Activated CD4-positive, alpha-beta T cell treated with anti-CD3 and anti-CD28 coated beads, Interleukin-2, amount 10 ng/mL, durations not matched to agents 7 days and 5 days (primary cell): ENCODE data around the gene MDGA2. TPM values are rescaled to one million over a fixed set of nuclear protein-coding genes. Genes with fewer than 3 reads are reported as not detected.

Experiments
- CTCF ChIA-PET: fragments of 350-600 bp; sonication (Branson Sonifier 250); formaldehyde crosslinking; loops from one replicate; lab custom pipeline; 2021; ENCODE audit warnings: antibody characterized with exemption; lab: Charles Lee
- POLR2A ChIA-PET: fragments of 350-600 bp; sonication (Branson Sonifier 250); formaldehyde crosslinking; loops from one replicate; lab custom pipeline; 2021; ENCODE audit warnings: antibody characterized with exemption; lab: Charles Lee
- DNase-seq: peaks from one replicate; pipeline ENCODE4 v3.0.0-alpha.2; 2020
- H3K27ac Mint-ChIP-seq: one replicate; pipeline ENCODE4 v1.8.0; 2021; ENCODE audit warnings: mild to moderate bottlenecking, moderate library complexity, mixed read lengths
- H3K27me3 Mint-ChIP-seq: one replicate; pipeline ENCODE4 v1.8.0; 2021; ENCODE audit warnings: mixed read lengths
- H3K36me3 Mint-ChIP-seq: one replicate; pipeline ENCODE4 v1.8.0; 2021; ENCODE audit warnings: low read depth, mixed read lengths
- H3K4me1 Mint-ChIP-seq: one replicate; pipeline ENCODE4 v1.8.0; 2021; ENCODE audit warnings: mixed read lengths
- H3K4me3 Mint-ChIP-seq: one replicate; pipeline ENCODE4 v1.8.0; 2021; ENCODE audit warnings: mild to moderate bottlenecking, moderate library complexity, mixed read lengths
- H3K9me3 Mint-ChIP-seq: one replicate; pipeline ENCODE4 v1.8.0; 2021; ENCODE audit warnings: mixed read lengths
- total RNA-seq, 2 experiments: library from RNA; stranded (reverse); gene quantifications; one replicate each; pipeline ENCODE4 v1.2.3, GENCODE V29; 2021

Gene MDGA2
- total RNA-seq, 2 experiments from 2014 or later = not detected

DNA sequence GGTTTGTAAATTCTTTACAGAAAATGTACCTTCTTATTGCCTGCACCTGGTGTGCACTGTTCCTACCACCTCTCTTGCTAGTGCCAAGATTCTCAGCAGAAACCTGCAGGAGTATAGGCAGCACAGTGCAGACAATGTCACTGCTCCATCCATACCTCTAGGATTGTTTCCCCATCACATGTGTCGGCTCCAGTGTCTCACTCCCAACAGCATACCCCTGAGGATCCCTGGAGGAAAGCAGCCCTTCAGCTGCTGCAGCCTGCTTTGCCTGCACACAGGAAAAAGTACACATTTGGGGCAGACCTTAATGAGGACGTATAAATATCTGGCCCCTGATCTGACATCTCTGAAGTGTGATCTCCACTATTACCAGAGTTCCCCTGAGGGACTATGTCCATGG, 235.5 kb downstream of the MDGA2 start:
- ChIA-PET CTCF (no interaction called here), POLR2A (no interaction called here)
- H3K36me3 Mint-ChIP-seq = no peaks in the 10 kb centered on the region
- DNase-seq = no peak
- no peaks in the 10 kb centered on the region for H3K4me1 Mint-ChIP-seq
- H3K27me3 Mint-ChIP-seq = no peaks in the 10 kb centered on the region
- H3K27ac Mint-ChIP-seq = no peak overlapping the region
- no peaks in the 10 kb centered on the region for H3K9me3 Mint-ChIP-seq
- H3K4me3 Mint-ChIP-seq = no peak overlapping the region

DNA sequence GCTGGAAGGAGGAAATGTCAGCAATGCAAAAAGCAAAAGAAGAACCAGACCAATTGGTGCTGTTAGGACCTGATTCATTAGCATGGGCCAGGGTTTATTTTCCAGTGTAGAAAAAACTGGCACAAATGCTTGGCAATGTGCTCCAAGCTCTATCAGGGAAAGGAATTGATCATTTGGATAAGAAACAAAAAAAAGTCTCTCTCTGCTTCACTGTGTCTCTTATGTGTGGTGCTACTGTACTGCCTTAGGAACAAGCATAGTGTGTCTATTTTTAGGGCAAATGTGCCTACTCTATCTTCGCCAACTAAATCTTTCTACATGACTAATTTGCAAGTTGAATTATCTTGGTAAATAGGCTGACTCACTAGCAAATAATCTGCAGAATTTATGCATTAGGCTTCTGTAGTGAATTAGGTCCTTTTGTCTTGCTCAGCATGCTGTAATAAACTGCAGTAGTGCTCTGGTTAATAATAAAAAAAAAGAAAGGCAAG, 236.7 kb downstream of the MDGA2 start:
- H3K27me3 Mint-ChIP-seq = no peaks in the 10 kb centered on the region
- DNase-seq = no peak
- H3K36me3 Mint-ChIP-seq = no peaks in the 10 kb centered on the region
- POLR2A ChIA-PET = no interaction called here
- no peak overlapping the region for H3K27ac Mint-ChIP-seq
- CTCF ChIA-PET = no interaction called here
- H3K4me3 Mint-ChIP-seq = no peak overlapping the region
- no peaks in the 10 kb centered on the region for H3K4me1 Mint-ChIP-seq
- H3K9me3 Mint-ChIP-seq = no peaks in the 10 kb centered on the region

DNA sequence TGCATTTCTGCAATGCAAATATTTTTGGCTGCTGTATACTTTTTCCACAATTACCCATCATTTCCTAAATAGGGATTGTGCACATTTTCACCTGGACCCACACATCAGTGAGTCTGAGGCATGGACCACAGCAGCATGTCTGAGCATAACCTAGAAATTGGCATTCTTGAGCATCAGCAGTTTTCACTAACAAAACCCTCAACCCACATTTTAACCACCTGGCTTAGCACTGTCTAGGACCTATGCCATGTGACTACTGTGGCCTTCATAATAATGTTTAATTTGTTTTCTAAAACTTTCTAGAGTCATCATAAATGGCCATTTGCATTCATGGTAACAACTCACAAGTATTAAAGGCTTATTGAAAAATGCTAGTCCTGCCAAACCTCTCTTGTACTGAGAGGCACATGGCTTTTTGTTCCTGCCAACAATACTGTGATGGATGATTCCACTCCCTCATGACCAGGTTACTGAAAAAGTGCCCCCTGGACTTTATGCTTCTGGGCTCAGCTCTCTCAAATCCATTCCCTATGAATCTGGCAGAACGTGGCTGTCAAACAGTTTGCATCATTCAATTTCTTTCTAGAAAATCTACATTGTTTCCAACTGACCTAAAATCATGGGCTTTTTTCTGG, 240.0 kb downstream of the MDGA2 start:
- Mint-ChIP-seq H3K4me1 (no peaks in the 10 kb centered on the region), H3K4me3 (no peak overlapping the region), H3K27ac (no peak overlapping the region), H3K36me3 (no peaks in the 10 kb centered on the region), H3K9me3 (no peaks in the 10 kb centered on the region), H3K27me3 (no peaks in the 10 kb centered on the region)
- no peak for DNase-seq
- ChIA-PET CTCF (no interaction called here), POLR2A (no interaction called here)

DNA sequence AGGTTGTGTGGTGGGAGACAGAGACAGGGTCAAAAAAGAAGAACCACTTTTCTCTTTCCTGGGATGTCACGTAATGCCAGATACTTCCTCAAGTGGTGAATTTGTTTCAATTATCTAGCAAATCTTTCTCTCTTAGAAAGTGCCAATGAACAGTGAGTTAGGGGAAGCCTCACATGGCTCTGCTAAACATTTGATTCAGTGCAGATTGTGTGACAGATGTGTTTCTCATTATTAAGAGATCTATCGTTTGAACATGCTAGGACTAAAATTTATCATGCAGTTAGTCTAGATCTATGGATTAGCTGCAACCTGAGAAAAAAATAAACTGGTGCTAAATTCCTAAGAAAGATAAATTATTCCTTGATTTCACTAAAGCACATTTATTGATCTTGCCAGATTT, 247.8 kb downstream of the MDGA2 start:
- CTCF ChIA-PET = no interaction called here
- no peak overlapping the region for H3K4me3 Mint-ChIP-seq
- H3K27ac Mint-ChIP-seq = no peak overlapping the region
- POLR2A ChIA-PET = no interaction called here
- H3K4me1 Mint-ChIP-seq = no peaks in the 10 kb centered on the region
- H3K36me3 Mint-ChIP-seq = no peaks in the 10 kb centered on the region
- no peaks in the 10 kb centered on the region for H3K27me3 Mint-ChIP-seq
- H3K9me3 Mint-ChIP-seq = no peaks in the 10 kb centered on the region
- no peak for DNase-seq

DNA sequence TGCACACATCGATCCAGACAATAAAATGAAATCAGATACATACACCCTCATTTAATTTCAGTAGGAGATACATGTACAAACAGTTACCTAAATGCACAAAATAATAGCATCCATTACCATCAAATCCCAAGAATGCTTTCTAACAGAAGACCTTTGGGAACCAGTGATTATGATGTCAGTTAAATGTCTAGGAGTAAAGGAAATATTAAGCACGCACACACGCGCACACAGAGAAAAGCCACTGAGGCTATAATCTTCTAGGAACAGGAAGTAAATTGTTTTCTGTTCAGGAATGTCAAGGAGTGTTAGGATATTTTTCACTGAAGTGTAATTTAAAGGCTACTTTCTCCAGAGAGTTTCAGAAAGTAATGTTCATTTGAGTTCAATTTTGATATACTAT, 250.1 kb downstream of the MDGA2 start:
- Mint-ChIP-seq H3K36me3 (no peaks in the 10 kb centered on the region), H3K27ac (no peak overlapping the region), H3K4me1 (no peaks in the 10 kb centered on the region), H3K9me3 (no peaks in the 10 kb centered on the region), H3K4me3 (no peak overlapping the region), H3K27me3 (no peaks in the 10 kb centered on the region)
- POLR2A ChIA-PET = no interaction called here
- CTCF ChIA-PET = no interaction called here
- DNase-seq = no peak

DNA sequence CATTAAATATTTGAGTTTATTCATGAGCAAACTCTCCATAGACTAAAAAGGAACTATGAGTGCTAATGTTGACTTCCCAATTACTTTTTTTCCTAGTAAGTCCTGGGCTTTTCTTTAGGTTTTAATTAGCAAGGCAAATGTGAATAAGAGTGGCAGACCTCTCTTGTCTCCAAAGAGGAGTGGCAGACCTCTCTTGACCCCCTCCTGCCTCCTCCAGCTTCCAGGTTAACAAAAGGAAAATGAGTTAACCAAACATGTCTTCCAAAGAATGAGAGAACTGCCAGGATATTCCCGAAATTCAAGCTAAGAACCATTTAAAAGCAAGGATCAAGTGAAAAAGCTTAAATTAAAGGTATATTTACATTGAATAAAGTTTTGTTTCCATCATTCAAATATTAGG, 253.2 kb downstream of the MDGA2 start:
- H3K9me3 Mint-ChIP-seq = no peaks in the 10 kb centered on the region
- no peaks in the 10 kb centered on the region for H3K27me3 Mint-ChIP-seq
- H3K27ac Mint-ChIP-seq = no peak overlapping the region
- no peaks in the 10 kb centered on the region for H3K36me3 Mint-ChIP-seq
- CTCF ChIA-PET = no interaction called here
- DNase-seq = no peak
- H3K4me3 Mint-ChIP-seq = no peak overlapping the region
- H3K4me1 Mint-ChIP-seq = no peaks in the 10 kb centered on the region
- POLR2A ChIA-PET = no interaction called here

DNA sequence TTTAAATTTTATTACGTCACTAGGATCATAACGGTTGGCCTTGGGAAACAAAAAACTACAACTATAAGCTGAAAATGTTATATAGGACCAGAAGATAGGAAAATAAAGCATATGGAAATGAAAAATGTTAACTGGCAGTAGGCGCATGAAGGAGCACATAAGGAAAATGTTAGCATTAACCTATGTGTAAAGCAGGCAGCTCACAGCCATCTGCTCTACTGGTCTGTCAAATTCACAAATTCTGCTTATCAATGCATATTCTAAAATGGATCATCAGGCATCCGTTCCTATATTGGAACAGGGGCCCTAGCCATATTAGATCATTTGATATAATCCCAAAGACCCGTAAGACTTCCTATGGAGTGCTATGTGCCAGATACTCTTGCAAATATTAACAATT, 263.9 kb downstream of the MDGA2 start:
- H3K4me1 Mint-ChIP-seq = no peaks in the 10 kb centered on the region
- POLR2A ChIA-PET = no interaction called here
- no peaks in the 10 kb centered on the region for H3K27me3 Mint-ChIP-seq
- CTCF ChIA-PET = no interaction called here
- H3K9me3 Mint-ChIP-seq = peaks cover 3% of the 10 kb centered on the region
- DNase-seq = no peak
- H3K4me3 Mint-ChIP-seq = no peak overlapping the region
- no peak overlapping the region for H3K27ac Mint-ChIP-seq
- no peaks in the 10 kb centered on the region for H3K36me3 Mint-ChIP-seq

DNA sequence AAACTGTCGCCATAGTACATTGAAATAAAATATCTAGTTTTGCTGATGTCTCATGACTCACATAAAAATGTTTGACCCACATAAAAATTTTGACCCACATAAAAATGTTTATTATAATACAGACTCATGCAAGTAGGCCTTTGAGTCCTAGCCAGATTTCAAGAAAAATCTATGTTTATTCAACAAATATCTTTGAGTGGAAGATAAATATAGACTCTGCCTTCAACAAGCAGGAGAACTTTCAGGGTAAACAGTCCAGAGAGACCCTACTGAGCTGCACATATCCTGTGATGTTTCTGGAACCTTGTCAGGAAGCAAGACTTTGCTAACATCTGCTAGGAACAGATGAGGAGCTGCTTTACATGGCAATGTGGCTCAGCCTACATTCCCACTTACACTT, 283.1 kb downstream of the MDGA2 start:
- Mint-ChIP-seq H3K27ac (no peak overlapping the region), H3K4me1 (no peaks in the 10 kb centered on the region), H3K4me3 (no peak overlapping the region), H3K36me3 (no peaks in the 10 kb centered on the region), H3K9me3 (no peaks in the 10 kb centered on the region), H3K27me3 (no peaks in the 10 kb centered on the region)
- CTCF ChIA-PET = no interaction called here
- POLR2A ChIA-PET = no interaction called here
- no peak for DNase-seq

DNA sequence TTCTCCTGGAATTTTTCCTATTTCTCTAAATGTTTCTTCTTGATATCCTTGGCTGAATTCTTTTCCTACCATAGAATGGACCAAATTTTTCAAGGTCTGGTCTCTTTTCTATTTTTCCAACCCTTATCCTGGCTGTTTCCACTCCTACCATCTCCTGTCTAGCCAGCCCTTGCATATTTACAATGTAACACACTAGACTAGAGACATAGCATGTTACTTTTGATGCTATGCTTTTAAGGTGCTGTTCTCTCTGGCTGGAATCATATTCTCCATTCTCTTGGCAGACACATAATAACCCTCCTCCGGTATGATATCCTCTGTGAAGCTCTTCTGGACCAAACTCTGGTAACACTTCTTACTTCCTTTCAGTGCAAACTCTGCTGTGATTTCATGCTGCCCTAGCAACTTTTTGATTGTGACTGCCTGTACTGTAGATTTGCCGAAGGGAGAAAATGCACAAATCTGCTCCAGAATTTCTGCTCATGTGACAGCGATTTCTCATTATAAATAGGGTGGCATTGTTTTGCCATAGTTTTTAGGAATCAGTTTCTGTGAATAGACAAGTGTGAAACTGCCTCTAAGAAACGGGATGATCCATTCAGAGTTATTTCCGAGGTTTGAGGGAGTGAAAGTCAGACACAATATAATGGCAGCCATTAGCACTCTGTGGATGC, 284.4 kb downstream of the MDGA2 start:
- H3K9me3 Mint-ChIP-seq = no peaks in the 10 kb centered on the region
- H3K27ac Mint-ChIP-seq = no peak overlapping the region
- H3K27me3 Mint-ChIP-seq = no peaks in the 10 kb centered on the region
- no peak overlapping the region for H3K4me3 Mint-ChIP-seq
- H3K4me1 Mint-ChIP-seq = no peaks in the 10 kb centered on the region
- no peak for DNase-seq
- POLR2A ChIA-PET = no interaction called here
- H3K36me3 Mint-ChIP-seq = no peaks in the 10 kb centered on the region
- CTCF ChIA-PET = no interaction called here

DNA sequence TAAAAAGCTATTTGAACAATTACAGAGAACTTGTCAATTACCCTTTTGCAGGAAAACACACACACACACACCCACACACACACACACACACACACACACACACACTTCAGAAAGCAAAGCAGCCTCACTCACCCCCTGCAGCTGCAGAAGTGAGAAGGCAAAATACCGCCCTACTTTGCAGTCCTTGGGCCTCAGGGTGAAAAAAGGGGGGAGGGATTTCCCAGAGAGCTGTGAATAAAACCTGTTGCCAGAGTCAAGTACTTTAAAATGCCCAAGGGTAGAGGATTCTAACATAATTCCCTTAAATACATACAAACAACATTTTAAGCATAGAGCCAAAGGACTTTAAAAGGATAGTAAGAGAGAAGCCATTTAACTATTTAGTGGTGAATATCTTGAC, 285.9 kb downstream of the MDGA2 start:
- H3K4me3 Mint-ChIP-seq = no peak overlapping the region

DNA sequence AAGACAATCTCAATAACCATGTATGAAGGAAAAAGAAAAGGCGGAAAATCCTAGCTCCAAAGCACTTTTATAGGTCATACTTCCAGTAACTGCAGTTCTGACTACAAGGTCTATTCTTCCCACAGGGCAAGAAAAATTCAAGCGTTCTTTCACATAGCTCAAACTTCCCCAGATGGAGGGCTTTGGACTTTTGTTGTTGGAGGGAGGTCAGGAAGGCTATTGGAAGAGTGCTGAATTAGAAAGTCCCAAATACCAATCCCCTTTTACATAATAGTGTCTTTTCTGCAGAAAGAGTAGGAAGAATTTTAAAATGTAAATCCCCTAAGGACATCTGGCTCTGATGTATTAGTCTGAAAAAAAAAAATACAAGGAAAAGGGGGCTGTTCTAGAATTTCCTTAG, 309.4 kb downstream of the MDGA2 start:
- Mint-ChIP-seq H3K27ac (no peak overlapping the region), H3K36me3 (no peaks in the 10 kb centered on the region), H3K9me3 (no peaks in the 10 kb centered on the region), H3K27me3 (no peaks in the 10 kb centered on the region), H3K4me1 (no peaks in the 10 kb centered on the region), H3K4me3 (no peak overlapping the region)
- ChIA-PET POLR2A (no interaction called here), CTCF (no interaction called here)
- DNase-seq = no peak

More for the DNA sequence above, 285.9 kb downstream of the MDGA2 start:
- H3K27me3 Mint-ChIP-seq = no peaks in the 10 kb centered on the region
- DNase-seq = no peak
- ChIA-PET POLR2A (no interaction called here), CTCF (no interaction called here)
- H3K4me1 Mint-ChIP-seq = no peaks in the 10 kb centered on the region
- no peak overlapping the region for H3K27ac Mint-ChIP-seq
- no peaks in the 10 kb centered on the region for H3K9me3 Mint-ChIP-seq
- H3K36me3 Mint-ChIP-seq = no peaks in the 10 kb centered on the region

DNA sequence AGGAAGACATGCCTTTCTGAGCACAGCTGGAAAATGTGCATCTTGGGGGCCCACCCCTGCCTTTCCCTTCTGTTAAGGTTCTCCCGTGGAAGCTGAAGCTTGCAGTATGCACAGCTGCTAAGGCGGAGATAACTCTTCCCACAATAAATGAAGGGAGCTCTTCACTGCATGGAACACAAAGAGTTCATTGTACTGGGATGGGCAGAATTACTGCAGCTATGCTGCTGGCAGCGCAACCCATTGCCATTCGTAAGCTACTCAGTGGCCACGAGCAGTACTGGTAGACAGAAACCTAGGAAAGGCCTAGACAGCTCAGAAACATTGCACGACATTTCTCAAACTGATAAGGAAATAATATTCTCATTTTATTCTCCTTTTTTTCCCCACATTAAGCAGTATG, 310.2 kb downstream of the MDGA2 start:
- H3K36me3 Mint-ChIP-seq = no peaks in the 10 kb centered on the region
- CTCF ChIA-PET = no interaction called here
- POLR2A ChIA-PET = no interaction called here
- no peak for DNase-seq
- no peaks in the 10 kb centered on the region for H3K9me3 Mint-ChIP-seq
- H3K27ac Mint-ChIP-seq = no peak overlapping the region
- no peaks in the 10 kb centered on the region for H3K4me1 Mint-ChIP-seq
- no peaks in the 10 kb centered on the region for H3K27me3 Mint-ChIP-seq
- no peak overlapping the region for H3K4me3 Mint-ChIP-seq

DNA sequence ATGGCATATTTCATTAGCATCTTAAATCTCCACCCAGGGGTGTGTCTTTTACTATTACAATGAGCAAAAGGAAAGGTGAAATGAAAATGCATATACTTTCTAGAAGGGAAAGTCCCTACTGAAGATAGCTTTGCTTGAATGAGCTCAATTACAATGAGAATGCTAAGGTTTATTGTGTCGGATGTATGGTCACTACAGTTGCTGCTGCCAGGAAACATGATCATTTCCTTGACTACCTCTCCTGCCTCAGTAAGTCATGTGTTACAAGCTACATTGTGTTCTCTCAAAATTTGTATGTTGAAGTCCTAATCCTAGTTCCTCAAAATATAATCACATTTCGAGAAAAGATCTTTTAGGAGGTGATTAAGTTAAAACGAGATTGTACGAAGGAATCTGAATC, 322.2 kb downstream of the MDGA2 start:
- DNase-seq = no peak
- Mint-ChIP-seq H3K36me3 (no peaks in the 10 kb centered on the region), H3K4me1 (no peaks in the 10 kb centered on the region), H3K4me3 (no peak overlapping the region), H3K9me3 (peaks cover 10% of the 10 kb centered on the region), H3K27me3 (no peaks in the 10 kb centered on the region), H3K27ac (no peak overlapping the region)
- ChIA-PET CTCF (no interaction called here), POLR2A (no interaction called here)

DNA sequence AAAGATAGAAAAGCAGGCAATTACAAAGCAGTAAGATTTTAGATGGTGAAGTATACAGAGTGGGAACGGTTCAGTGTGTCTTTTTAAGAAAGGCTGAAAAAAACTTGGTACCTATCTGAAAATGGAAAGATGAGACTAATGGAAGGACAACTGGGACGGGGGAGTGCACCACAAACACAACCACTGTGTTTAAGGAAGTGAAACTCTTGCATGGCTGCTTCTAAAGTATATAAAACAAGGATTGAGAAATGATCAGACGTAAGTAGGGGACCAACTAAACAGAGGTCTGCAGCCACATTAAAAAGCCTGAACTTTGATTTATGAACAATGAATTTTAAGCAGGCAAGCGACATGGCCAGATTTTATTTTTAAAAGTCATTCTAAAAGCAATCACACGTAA, 328.6 kb downstream of the MDGA2 start:
- DNase-seq = no peak
- ChIA-PET CTCF (no interaction called here), POLR2A (no interaction called here)
- Mint-ChIP-seq H3K36me3 (no peaks in the 10 kb centered on the region), H3K4me1 (no peaks in the 10 kb centered on the region), H3K27ac (no peak overlapping the region), H3K9me3 (no peaks in the 10 kb centered on the region), H3K27me3 (no peaks in the 10 kb centered on the region), H3K4me3 (no peak overlapping the region)
